ENCODE results near the gene KCNN4.

The KCNN4 gene

DNA sequence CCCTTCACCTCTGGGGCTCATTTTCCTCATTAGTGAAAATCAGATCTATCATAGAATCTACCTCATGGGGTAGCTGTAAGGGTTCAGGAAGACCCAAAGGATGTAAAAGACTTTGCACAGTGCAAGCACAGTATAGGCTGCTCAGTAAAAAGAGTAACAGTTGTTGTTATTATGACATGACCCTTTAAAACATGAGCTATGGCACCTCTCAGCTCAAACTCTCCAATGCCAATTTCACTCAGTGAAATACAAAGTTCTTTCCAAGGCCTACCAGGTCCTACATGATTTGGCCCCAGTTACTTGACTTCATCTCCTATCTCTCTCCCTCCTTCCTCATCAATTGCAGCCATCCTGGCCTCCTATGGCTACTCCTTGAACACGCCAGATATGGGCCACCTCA lies 30.9 kb downstream of the KCNN4 start:
- DNase-seq (ENCODE audit: low spot score): no peak

DNA sequence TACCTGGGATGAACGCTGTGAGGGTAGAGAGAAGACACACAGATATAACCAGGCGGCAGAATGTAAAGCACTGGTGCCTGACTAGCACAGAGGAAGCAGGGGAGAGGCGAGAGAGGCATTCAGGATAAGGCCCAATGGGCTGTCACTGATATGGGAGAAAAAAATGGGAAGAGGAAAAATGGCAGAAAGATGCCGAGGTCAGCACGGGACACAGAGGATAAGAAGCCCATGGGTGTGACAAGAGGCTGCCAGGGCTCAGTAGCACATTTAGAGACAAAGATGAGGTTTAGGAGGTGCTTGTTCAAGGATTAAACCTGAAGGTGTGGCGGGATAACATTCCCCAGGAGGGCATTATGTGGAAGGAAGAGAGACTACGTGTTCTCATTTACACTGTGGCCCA lies 31.6 kb downstream of the KCNN4 start:
- DNase-seq (ENCODE audit: low spot score): no peak

- no peak for DNase-seq (ENCODE audit: low spot score)
Measured at GRCh38 chr19:43748685-43749084, 32.1 kb downstream of the KCNN4 start.

DNA sequence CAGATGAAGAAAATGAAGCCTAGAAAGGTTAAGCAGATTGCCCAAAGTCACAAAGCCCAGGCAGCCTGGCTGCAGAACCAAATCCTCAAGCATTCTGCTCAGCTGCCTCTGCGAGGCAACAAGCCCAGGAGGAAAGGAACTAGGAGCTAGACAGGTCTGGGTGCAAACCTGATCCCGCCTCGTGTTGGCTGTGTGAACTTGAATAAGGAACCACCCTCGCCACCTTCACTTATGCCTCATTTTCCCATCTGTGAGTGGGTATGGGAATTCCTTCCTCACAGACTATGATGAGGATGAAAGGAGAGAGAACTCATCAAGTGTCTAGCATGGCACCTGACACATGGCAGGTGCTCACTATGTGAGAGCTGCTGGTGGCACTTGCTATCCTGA lies 32.6 kb downstream of the KCNN4 start:
- no peak for DNase-seq (ENCODE audit: low spot score)

DNA sequence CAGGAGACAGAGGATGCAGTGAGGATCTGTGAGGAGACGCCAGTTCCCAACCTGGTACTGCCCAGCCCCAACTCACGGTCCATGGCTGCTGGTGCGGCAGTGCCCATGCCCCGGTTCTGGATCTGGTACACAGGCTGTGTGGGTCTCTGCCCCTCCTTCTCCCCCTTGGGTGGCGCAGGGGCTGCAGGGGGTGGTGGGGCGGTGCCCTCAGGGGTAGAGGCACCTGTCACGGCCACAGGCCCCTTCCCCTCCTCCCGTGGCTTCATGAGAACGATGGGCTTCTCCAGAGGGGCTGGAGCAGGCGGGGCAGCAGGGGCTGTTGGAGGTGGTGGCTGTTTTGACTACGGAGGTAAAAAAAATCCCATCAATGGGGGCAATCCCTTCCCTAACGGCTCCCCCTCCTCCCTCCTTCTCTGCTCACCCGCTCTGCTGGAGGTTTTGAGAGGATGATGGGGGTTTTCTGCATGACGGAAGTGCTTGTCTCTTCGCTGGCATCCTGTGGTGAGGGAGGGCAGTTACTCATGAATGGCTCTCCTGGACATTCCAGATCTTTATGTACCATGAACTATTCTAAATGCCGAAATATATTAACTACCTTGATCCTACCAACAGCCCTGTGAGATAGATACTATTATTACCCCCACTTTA lies 33.1 kb downstream of the KCNN4 start:
- no peak for DNase-seq (ENCODE audit: low spot score)

- DNase-seq (ENCODE audit: low spot score): no peak
Measured at GRCh38 chr19:43743059-43743458, 37.7 kb downstream of the KCNN4 start.

DNA sequence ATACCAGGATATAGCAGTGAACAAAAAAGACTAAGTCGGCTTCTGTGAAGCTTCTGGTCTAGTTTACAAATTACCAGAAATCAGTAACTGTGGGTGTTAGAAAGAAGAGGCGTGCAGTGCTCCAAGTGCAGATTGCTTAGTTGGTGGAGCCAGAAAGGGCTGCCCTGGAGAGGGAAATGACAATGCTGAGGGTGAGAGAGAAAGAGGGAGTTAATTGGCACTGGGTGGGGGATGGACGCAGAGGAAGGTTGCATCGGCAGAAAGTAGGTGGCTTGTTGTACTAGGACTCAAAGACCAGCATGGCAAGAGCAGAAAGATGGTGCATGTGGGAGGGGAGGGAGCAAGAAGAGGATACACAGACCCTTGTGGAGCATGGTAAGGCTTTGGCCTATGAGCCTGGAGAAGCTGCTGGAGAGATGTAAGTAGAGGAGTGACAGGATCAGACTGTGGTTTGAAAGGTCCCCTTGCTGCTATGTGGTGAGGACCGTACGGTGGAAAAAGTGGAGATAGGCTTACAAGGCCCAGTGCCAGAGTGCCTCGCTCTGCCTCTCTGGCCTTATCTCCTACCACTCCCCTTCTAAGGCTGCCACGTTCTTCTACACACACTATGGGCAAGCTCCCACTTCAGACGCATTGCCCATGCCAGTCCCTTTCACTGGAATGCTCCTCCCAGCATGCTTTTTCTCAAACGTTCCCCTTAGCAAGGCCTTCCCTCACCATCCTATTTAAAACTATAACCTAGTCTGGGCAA lies 39.5 kb downstream of the KCNN4 start:
- no peak for DNase-seq (ENCODE audit: low spot score)

DNA sequence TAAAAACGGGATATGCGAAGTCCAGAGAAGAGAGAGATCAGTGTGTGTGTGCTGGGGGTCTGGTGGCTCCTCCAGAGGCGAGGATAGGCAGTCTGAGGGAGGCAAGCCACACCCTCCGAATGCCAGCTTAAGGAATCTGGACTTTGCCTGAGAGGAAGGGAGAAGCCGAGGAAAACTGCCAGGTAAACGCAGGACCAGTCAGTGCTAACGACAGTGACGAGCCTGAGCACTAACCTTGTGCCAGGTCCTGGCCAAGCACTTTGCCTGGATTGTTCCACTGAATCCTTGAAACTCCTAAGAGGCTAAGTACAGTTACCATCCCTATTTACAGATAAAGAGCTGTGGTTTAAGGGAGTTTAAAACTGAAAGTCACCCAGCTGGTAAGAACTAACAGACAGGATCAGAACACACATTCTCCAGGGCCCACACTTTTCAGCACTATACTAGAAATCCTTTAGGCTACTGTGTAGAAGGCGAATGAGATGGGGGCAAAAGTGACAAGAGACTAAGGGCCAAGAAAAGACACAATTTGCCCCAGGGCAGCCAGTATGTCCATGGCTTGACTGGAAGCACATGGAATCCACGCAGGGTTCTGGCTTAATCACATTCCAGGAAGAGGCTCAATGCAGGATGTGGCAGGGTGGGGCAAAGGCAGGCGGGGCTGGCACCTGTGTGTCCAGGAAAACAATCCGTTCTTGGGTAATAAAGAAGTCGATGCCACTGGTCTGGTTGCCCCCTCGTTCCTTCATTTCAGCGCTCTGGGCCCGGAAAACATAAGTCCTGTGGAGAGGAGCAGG lies 41.1 kb downstream of the KCNN4 start:
- no peak for DNase-seq (ENCODE audit: low spot score)

GRCh38 chr19:43738780-43739211 lies 42.0 kb downstream of the KCNN4 start:
- no peak for DNase-seq (ENCODE audit: low spot score)

DNA sequence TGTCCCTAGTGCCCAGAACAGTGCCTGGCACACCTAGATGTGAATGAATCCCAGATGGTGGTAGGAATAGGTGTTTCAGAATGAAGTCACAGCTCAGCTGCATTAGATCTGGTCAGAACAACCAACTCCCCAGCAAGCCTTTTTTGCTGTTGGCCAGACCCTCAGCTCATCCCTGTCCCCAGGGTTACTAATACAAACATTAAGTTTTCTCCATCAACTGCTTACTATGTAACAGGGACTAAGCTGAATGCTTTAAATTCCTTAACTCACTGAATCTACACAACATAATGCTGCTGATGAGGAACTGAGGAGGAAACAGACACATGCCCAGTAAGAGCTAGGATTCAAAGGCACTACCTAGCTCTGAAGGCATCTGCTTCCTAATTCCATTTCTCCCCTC lies 44.8 kb downstream of the KCNN4 start:
- DNase-seq (ENCODE audit: low spot score): no peak

GRCh38 chr19:43735013-43735412 lies 45.8 kb downstream of the KCNN4 start:
- DNase-seq (ENCODE audit: low spot score): no peak

GRCh38 chr19:43731846-43732245 lies 48.9 kb downstream of the KCNN4 start:
- no peak for DNase-seq (ENCODE audit: low spot score)

GRCh38 chr19:43731346-43731745 lies 49.4 kb downstream of the KCNN4 start:
- no peak for DNase-seq (ENCODE audit: low spot score)

GRCh38 chr19:43729919-43730318 lies 50.9 kb downstream of the KCNN4 start:
- DNase-seq (ENCODE audit: low spot score): no peak

- no peak for DNase-seq (ENCODE audit: low spot score)
Measured at GRCh38 chr19:43727593-43727853, 53.2 kb downstream of the KCNN4 start.

DNA sequence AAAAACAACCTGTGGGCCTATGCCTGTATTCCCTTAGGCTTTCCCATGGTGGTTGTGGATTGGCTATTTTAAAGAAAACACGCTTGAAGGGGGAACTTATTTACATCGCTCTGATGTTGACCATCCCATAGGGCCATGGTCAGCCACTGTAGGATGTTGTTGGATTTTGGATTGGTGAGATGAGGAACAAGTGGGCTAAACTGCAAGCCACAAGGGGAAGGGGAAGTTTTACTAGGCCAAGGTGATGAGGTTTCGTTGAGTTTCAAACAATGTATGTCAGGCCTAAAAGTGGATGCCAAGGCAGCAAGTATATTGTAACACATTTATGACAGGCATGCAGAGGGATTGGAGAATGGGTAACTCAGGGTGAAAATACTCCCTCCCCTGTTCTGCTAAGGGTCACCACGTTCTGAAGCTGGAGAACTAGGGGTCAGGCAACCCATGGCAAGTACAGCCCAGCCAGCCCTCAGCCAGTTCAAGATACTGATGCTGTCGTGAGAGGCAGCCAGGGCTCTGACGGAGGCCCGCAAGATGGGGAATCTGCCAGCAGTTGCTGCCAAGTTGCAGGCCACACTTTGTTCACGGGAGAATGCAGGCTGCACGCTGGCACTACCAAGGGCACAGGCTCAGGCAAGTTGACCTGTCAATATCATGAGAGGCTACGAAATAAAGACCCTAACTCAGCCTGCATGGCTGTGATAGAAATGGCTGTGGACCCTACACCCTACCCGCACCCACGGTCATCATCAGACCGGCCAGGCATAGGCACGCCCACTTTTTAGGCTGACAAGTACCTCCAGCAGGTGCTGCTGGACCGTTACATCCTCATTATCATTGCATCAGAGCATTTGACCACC lies 53.8 kb downstream of the KCNN4 start:
- DNase-seq (ENCODE audit: low spot score): no peak

GRCh38 chr19:43725468-43725867 lies 55.3 kb downstream of the KCNN4 start:
- DNase-seq (ENCODE audit: low spot score): no peak

DNA sequence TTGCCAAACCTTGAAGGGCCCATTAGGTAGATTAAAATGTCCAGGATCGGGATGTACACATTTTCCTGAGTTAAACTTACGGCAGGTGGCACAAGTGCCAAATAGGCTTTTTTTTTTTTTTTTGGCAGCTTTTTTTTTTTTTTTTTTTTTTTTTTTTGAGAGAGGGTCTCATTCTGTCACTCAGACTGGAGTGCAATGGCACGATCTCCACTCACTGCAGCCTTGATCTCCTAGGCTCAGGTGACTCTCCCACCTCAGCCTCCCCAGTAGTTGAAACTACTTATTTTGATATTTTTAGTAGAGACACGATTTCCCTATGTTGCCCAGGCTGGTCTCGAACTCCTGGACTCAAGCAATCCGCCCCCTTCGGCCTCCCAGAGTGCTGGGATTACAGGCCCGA lies 55.9 kb downstream of the KCNN4 start:
- no peak for DNase-seq (ENCODE audit: low spot score)

DNA sequence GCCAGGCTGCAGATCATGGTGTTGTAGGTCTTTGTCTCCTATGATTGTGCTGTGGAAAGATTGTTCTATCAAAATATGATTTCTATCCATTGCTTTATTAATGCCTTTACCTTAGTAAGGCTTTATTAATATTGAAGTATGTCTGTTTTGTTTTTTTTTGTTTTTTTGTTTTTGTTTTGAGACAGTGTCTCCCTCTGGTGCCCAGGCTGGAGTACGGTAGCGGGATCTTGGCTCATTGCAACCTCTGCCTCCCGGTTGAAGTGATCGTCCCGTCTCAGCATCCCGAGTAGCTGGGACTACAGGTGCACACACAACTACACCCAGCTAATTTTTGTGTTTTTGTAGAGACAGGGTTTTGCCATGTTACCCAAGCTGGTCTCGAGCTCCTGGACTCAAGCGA lies 57.2 kb downstream of the KCNN4 start:
- no peak for DNase-seq (ENCODE audit: low spot score)

DNA sequence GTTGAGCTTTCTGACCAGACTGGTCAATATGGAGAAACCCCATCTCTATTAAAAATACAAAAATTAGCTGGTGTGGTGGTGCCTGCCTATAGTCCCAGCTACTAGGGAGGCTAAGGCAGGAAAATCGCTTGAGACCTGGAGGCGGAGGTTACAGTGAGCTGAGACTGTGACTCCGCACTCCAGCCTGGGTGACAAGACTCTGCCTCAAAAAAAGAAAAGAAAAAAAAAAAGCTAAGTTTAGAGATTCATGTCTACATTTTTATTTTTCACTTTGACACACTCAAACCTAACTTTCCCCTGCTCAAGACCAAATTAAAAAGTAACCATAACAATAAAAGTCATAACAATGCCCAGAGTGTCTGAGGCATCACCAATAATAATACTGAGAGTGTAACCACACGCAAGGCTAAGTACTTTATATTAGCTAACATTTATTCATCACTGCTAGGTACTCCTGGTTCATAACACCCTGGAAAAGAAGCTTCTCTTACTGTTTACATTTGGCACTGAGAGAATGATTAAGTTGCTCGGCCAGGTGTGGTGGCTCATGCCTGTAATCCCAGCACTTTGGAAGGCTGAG lies 59.2 kb downstream of the KCNN4 start:
- no peak for DNase-seq (ENCODE audit: low spot score)

- no peak for DNase-seq (ENCODE audit: low spot score)
Measured at GRCh38 chr19:43720936-43721335, 59.8 kb downstream of the KCNN4 start.

- DNase-seq (ENCODE audit: low spot score): no peak
Measured at GRCh38 chr19:43719918-43720317, 60.9 kb downstream of the KCNN4 start.

Measured in SK-N-DZ (cell line).